Measurements from ENCODE around the gene MYO1E. TPM values are rescaled to one million over a fixed set of nuclear protein-coding genes. Genes with fewer than 3 reads are reported as not detected.

Gene MYO1E
- total and polyA plus RNA-seq, 2 of the 8 experiments (the other 6 are each of a cell fraction or from before 2014, with no cell fraction given) = 19.6 to 142 TPM

DNA sequence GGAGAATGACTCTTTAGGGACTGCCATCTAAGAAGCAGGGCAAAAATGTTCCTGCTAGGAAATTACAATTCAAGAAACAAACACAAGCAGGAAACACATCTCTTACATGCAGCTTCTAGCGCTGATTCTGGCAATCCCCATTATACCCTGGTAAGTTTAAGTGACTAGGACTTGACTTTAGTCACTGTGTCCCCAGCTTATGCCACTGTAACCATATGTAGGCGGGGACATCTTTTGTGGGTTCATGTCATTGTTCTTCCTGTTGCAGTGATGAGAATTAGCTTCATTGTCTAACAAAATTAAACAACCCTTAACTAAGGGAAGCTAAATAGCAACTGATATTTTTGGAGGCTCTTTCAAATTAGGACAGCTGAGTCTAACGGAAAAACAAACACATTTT is 47.4 kb upstream of the MYO1E start:
- TF ChIP-seq POLR2AphosphoS5 (IDR thresholded peaks at IDR 0.05; ENCODE audit: low read depth, low read length) (no peak), SRF (IDR thresholded peaks at IDR 0.05; ENCODE audit: low read depth, low read length) (no peak), ZNF274 (IDR thresholded peaks at IDR 0.05; ENCODE audit: borderline replicate concordance, extremely low read depth, low read length) (no peak), CREB1 (IDR thresholded peaks at IDR 0.05) (no peak), POU5F1 (IDR thresholded peaks at IDR 0.05; ENCODE audit: low read depth, low read length) (no peak), BRCA1 (IDR thresholded peaks at IDR 0.05; ENCODE audit: low read depth, low read length) (no peak)
- TF ChIP-seq, protein P1, sequence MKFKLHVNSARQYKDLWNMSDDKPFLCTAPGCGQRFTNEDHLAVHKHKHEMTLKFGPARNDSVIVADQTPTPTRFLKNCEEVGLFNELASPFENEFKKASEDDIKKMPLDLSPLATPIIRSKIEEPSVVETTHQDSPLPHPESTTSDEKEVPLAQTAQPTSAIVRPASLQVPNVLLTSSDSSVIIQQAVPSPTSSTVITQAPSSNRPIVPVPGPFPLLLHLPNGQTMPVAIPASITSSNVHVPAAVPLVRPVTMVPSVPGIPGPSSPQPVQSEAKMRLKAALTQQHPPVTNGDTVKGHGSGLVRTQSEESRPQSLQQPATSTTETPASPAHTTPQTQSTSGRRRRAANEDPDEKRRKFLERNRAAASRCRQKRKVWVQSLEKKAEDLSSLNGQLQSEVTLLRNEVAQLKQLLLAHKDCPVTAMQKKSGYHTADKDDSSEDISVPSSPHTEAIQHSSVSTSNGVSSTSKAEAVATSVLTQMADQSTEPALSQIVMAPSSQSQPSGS (IDR thresholded peaks at IDR 0.05; ENCODE audit: low read length) = no peak
- TF ChIP-seq, protein P2, sequence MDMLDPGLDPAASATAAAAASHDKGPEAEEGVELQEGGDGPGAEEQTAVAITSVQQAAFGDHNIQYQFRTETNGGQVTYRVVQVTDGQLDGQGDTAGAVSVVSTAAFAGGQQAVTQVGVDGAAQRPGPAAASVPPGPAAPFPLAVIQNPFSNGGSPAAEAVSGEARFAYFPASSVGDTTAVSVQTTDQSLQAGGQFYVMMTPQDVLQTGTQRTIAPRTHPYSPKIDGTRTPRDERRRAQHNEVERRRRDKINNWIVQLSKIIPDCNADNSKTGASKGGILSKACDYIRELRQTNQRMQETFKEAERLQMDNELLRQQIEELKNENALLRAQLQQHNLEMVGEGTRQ (IDR thresholded peaks at IDR 0.05; ENCODE audit: low read length) = no peak
- TF ChIP-seq, protein P3, sequence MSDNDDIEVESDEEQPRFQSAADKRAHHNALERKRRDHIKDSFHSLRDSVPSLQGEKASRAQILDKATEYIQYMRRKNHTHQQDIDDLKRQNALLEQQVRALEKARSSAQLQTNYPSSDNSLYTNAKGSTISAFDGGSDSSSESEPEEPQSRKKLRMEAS (IDR thresholded peaks at IDR 0.05) = no peak
- Histone ChIP-seq H2BK15ac (ENCODE audit: low read length) (0 out of 2 replicates have a peak overlapping the region, but pooled peaks have one; percentile 2), H4K91ac (replicated peaks; ENCODE audit: insufficient read length, low read length) (no peak overlapping the region), H3K9me3 (ENCODE audit: insufficient read depth in 2 of 2, low read depth in 1 of 2, low read length in 1 of 2) (no peaks in the 10 kb centered on the region), H4K5ac (ENCODE audit: insufficient read length, low read depth, low read length) (no peak overlapping the region), H2BK20ac (ENCODE audit: low read length) (no peak overlapping the region), H3K23me2 (ENCODE audit: low read depth, low read length) (no peaks in the 10 kb centered on the region), H4K20me1 (replicated peaks in 1 of 2; ENCODE audit: control insufficient read depth in 1 of 2, insufficient read depth in 2 of 2, low read length in 2 of 2) (no peaks in the 10 kb centered on the region), H2BK5ac (ENCODE audit: low read depth, low read length) (no peak overlapping the region), H3K27me3 (replicated peaks in 1 of 4; ENCODE audit: control insufficient read depth in 3 of 4, extremely low read depth in 1 of 4, insufficient read depth in 3 of 4, low read length in 3 of 4) (no peaks in the 10 kb centered on the region; a peak in 1 of 7 replicates), H3K23ac (ENCODE audit: insufficient read length) (no peak overlapping the region), H2BK120ac (replicated peaks; ENCODE audit: low read depth, low read length) (no peak overlapping the region), H3K4me3 (ENCODE audit: extremely low read depth in 1 of 4, insufficient read depth in 2 of 4, low read depth in 3 of 4, low read length in 4 of 4) (no peak overlapping the region; a peak in 1 of 8 replicates), H3K4me1 (replicated peaks in 1 of 4; ENCODE audit: control insufficient read depth in 3 of 4, insufficient read depth in 4 of 4, low read length in 3 of 4) (peaks cover 0 to 7% (median 2%) of the 10 kb centered on the region in 4 experiments; a peak in 2 of 7 replicates), H2AK5ac (ENCODE audit: low read depth, low read length) (no peak overlapping the region), H3K79me2 (ENCODE audit: control insufficient read depth in 1 of 2, insufficient read depth in 2 of 2, low read length in 2 of 2) (no peaks in the 10 kb centered on the region), H3K9ac (replicated peaks in 1 of 4; ENCODE audit: extremely low read depth in 1 of 4, low read depth in 3 of 4, low read length in 3 of 4) (no peak overlapping the region), H3K36me3 (ENCODE audit: control insufficient read depth in 2 of 4, insufficient read depth in 4 of 4, low read length in 3 of 4) (no peaks in the 10 kb centered on the region), H2BK12ac (ENCODE audit: low read depth, low read length) (no peak overlapping the region), H3K4me2 (ENCODE audit: insufficient read depth in 1 of 2, low read depth in 2 of 2, low read length in 2 of 2) (peak overlapping the region in 1 of 2 experiments; percentile 55; a peak in 1 of 4 replicates), H3K79me1 (ENCODE audit: low read depth, low read length) (no peaks in the 10 kb centered on the region), H4K8ac (ENCODE audit: extremely low read depth, insufficient read depth, low read length) (no peak overlapping the region), H2AFZ (ENCODE audit: low read length) (no peak overlapping the region), H3K56ac (replicated peaks; ENCODE audit: insufficient read length, low read depth, low read length) (no peak overlapping the region), H3K14ac (ENCODE audit: insufficient read length) (no peak overlapping the region), H3K27ac (ENCODE audit: low read depth, low read length) (no peak overlapping the region), H3K18ac (ENCODE audit: extremely low read depth, low read length) (no peak overlapping the region), H3K4ac (replicated peaks; ENCODE audit: insufficient read length, low read depth, low read length) (no peak overlapping the region)
- DNase-seq (ENCODE audit: low read depth in 1 of 2, low spot score in 2 of 2) = no peak
- no peak for FAIRE-seq
- CTCF ChIA-PET (ENCODE audit: partially characterized antibody) = interaction anchor here (0.7 to 2.6 kb wide), 11 partner anchors 9 to 939 kb away, joined by 3 to 14 read pairs (median 4); no protein-coding TSS in a partner anchor
- 74% methylated on average over 3 of the region's 3 CpGs; no CpG with 5 or more reads in 1 of the 2 experiments for WGBS, 2 experiments (ENCODE audit: extremely low coverage in 1 of 2, insufficient coverage in 1 of 2, insufficient read length in 1 of 2, insufficient replicate concordance in 2 of 2, low coverage in 1 of 2, low lambda C conversion rate in 2 of 2, missing lambda C conversion rate in 1 of 2)
- POLR2A ChIA-PET (ENCODE audit: partially characterized antibody) = interaction anchor here (1.5 kb wide), 1 partner anchor 13 kb away, joined by 3 read pairs; no protein-coding TSS in a partner anchor
